PC-3 (cell line): ENCODE results near the gene TENM4. TPM values are rescaled to one million over a fixed set of nuclear protein-coding genes. Genes with fewer than 3 reads are reported as not detected.

Source experiments
- ATAC-seq: fragments of 200-7000 bp; cut with Tn5 transposase; 2 replicates; pipeline ENCODE4 v1.9.1; 2020; ENCODE audit warnings: mild to moderate bottlenecking, moderate library complexity
- BruUV-seq: library from RNA; stranded (reverse); fragments of 400-500 nt; replicated peaks from 2 replicates; lab custom pipeline; 2021; lab: Mats Ljungman, UMichigan
- CTCF ChIA-PET: fragments of 300-600 bp; sonication (Branson Sonifier 250); formaldehyde crosslinking; loops from one replicate; lab custom pipeline; 2022; ENCODE audit warnings: antibody characterized with exemption; lab: Charles Lee
- POLR2A ChIA-PET: fragments of 300-600 bp; sonication (Branson Sonifier 250); formaldehyde crosslinking; loops from one replicate; lab custom pipeline; 2022; ENCODE audit warnings: antibody characterized with exemption; ENCODE audit not compliant: unreplicated experiment; lab: Charles Lee
- DNase-seq: peaks from one replicate; pipeline ENCODE4 v3.0.0-alpha.2; 2015
- H2AFZ ChIP-seq: fragments of 300-600 bp; sonication (generic); 2 replicates; pipeline ENCODE4 v1.6.0; 2016; ENCODE audit warnings: antibody characterized with exemption, low read length
- H3F3A ChIP-seq: fragments of 300-600 bp; sonication (generic); one replicate; pipeline ENCODE4 v1.6.0; 2017; ENCODE audit warnings: antibody characterized with exemption, low read length, control low read depth, mild to moderate bottlenecking; ENCODE audit not compliant: unreplicated experiment
- H3K27ac ChIP-seq: fragments of 300-600 bp; sonication (generic); 2 replicates; pipeline ENCODE4 v1.5.1; 2016; ENCODE audit warnings: mild to moderate bottlenecking, low read length
- H3K27me3 ChIP-seq: fragments of 300-600 bp; sonication (generic); 2 replicates; pipeline ENCODE4 v1.6.1; 2016; ENCODE audit warnings: low read length, mixed read lengths
- H3K36me3 ChIP-seq: fragments of 300-600 bp; sonication (generic); 2 replicates; pipeline ENCODE4 v1.6.1; 2016; ENCODE audit warnings: low read depth, mixed run types, low read length, mixed read lengths
- H3K4me1 ChIP-seq: fragments of 300-600 bp; sonication (generic); 2 replicates; pipeline ENCODE4 v1.5.1; 2016; ENCODE audit warnings: low read length; ENCODE audit not compliant: insufficient read depth
- H3K4me2 ChIP-seq: fragments of 300-600 bp; sonication (generic); 2 replicates; pipeline ENCODE4 v1.6.0; 2016; ENCODE audit warnings: low read length
- H3K4me3 ChIP-seq: fragments of 300-600 bp; sonication (generic); 2 replicates; pipeline ENCODE4 v1.5.1; 2016; ENCODE audit warnings: mild to moderate bottlenecking, low read length, mixed read lengths
- H3K79me2 ChIP-seq: fragments of 300-600 bp; sonication (generic); 2 replicates; pipeline ENCODE4 v1.6.1; 2017; ENCODE audit warnings: low read length, mixed read lengths
- H3K9ac ChIP-seq: fragments of 300-600 bp; sonication (generic); 2 replicates; pipeline ENCODE4 v1.6.0; 2016; ENCODE audit warnings: mild to moderate bottlenecking, low read length
- H3K9me2 ChIP-seq: fragments of 300-600 bp; sonication (generic); replicated peaks from 2 replicates; pipeline ENCODE4 v1.6.1; 2016; ENCODE audit warnings: mixed run types, low read length, mixed read lengths
- H3K9me3 ChIP-seq: fragments of 300-600 bp; sonication (generic); 2 replicates; pipeline ENCODE4 v1.6.1; 2016; ENCODE audit warnings: low read length, mixed read lengths
- H4K20me1 ChIP-seq: fragments of 300-600 bp; sonication (generic); 2 replicates; pipeline ENCODE4 v1.6.1; 2016; ENCODE audit warnings: low read length, mixed read lengths
- EZH2 ChIP-seq: fragments of 300-600 bp; sonication (generic); IDR thresholded peaks from one replicate; pipeline ENCODE4 v1.6.1; 2017; ENCODE audit warnings: antibody characterized with exemption, mild to moderate bottlenecking, low read length; ENCODE audit not compliant: unreplicated experiment
- EZH2phosphoT487 ChIP-seq: fragments of 300-600 bp; sonication (generic); IDR thresholded peaks from 2 replicates; pipeline ENCODE4 v1.6.1; 2018; ENCODE audit warnings: mild to moderate bottlenecking, antibody characterized with exemption, low read length, borderline replicate concordance
- intact Hi-C: fragments of 100-400 bp; cut with micrococcal nuclease; formaldehyde crosslinking; loops from 2 replicates; pipeline ENCODE4 v1.9.0; 2023
- total RNA-seq: library from RNA; depleted of rRNA; stranded (reverse); fragments of >200 nt; gene quantifications from 2 replicates; pipeline ENCODE4 v1.2.3, GENCODE V29; 2014
- TF ChIP-seq, protein P1 (sequence below): fragments of 300-600 bp; sonication (generic); conservative IDR thresholded peaks from 2 replicates; pipeline ENCODE4 v1.5.1; 2017; ENCODE audit warnings: antibody characterized with exemption, low read depth, mild to moderate bottlenecking, low read length

Gene TENM4
- total RNA-seq, 1 experiment from 2014 or later = 19.7 TPM

DNA sequence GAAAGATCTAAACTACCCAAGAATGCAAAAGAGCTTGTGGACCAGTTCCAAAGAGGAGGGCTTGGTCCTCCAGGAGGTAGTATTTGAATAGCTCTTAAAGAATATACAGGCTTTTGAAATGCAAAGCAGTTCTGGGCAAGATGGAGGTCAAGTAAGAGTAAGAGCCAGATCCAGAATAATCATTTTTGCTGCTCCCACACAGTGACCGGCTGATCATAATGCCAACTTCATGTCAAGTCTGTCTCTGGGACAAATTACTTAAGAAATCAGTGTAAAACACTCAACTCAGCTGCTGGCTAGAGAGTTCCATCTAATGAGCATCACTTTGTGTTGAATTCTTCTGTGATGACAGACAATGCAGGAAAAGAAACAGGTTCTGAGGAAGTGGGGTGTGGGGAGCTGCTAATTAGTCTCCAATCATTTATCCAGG lies 615.2 kb downstream of the TENM4 start:
- H3K4me3 ChIP-seq = no peak overlapping the region
- H3K27me3 ChIP-seq = no peaks in the 10 kb centered on the region
- intact Hi-C loops = no loop called here
- no peaks in the 10 kb centered on the region for H4K20me1 ChIP-seq
- H3K79me2 ChIP-seq = no peaks in the 10 kb centered on the region
- no peak overlapping the region for H2AFZ ChIP-seq
- ATAC-seq (no peak), DNase-seq (no peak)
- no peak overlapping the region for H3K9ac ChIP-seq
- H3K4me1 ChIP-seq = peaks cover 27% of the 10 kb centered on the region
- no peaks in the 10 kb centered on the region for H3K9me3 ChIP-seq
- BruUV-seq = no TSS peak
- H3K4me2 ChIP-seq = no peak overlapping the region
- POLR2A ChIA-PET = no interaction called here
- no peaks in the 10 kb centered on the region for H3K9me2 ChIP-seq
- CTCF ChIA-PET = interaction anchor here (0.6 kb wide), 1 partner anchor 109 kb away, joined by 4 read pairs; no protein-coding TSS in a partner anchor
- H3K27ac ChIP-seq = no peak overlapping the region
- TF ChIP-seq EZH2 = no peak
- no peak for TF ChIP-seq EZH2phosphoT487
- peaks cover 14% of the 10 kb centered on the region for H3F3A ChIP-seq
- no peaks in the 10 kb centered on the region for H3K36me3 ChIP-seq

DNA sequence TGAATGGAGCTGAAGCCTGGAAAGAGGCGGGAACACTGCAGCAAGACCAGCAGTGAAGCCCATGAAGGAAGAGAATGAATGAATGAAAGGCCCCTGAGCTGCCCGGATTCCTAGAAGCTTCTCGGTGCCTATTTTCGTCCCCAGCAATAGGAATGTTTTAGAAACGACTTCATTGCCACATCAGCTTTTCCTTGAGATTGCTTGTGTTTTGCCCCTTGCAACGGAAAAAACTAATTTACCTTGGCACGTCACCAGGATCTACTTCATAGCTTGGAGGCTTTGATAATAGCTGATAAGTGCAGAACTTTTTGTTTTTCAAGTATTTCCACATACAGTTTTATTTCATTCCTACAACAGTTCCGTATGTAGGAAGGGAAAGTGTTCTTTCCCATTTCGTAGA lies 617.2 kb downstream of the TENM4 start:
- Histone ChIP-seq H3K9ac (no peak overlapping the region), H3K9me3 (no peaks in the 10 kb centered on the region), H4K20me1 (no peaks in the 10 kb centered on the region), H3K36me3 (no peaks in the 10 kb centered on the region), H3K4me2 (no peak overlapping the region), H2AFZ (no peak overlapping the region), H3F3A (peaks cover 14% of the 10 kb centered on the region), H3K79me2 (no peaks in the 10 kb centered on the region), H3K27me3 (no peaks in the 10 kb centered on the region), H3K4me1 (peaks cover 29% of the 10 kb centered on the region), H3K4me3 (no peak overlapping the region), H3K9me2 (no peaks in the 10 kb centered on the region), H3K27ac (peak overlapping the region; percentile 93)
- no peak for ATAC-seq
- no peak for DNase-seq
- ChIA-PET CTCF (no interaction called here), POLR2A (no interaction called here)
- no TSS peak for BruUV-seq
- intact Hi-C loops = no loop called here
- TF ChIP-seq EZH2phosphoT487 = no peak
- TF ChIP-seq EZH2 = no peak

- intact Hi-C loops = loop anchor here (1.0 kb wide), 1 partner anchor 138 kb away; no protein-coding TSS in a partner anchor
- Histone ChIP-seq H3K79me2 (no peaks in the 10 kb centered on the region), H3K9me3 (no peaks in the 10 kb centered on the region), H4K20me1 (no peaks in the 10 kb centered on the region), H3K36me3 (no peaks in the 10 kb centered on the region), H3F3A (peaks cover 14% of the 10 kb centered on the region), H3K4me3 (no peak overlapping the region), H2AFZ (no peak overlapping the region), H3K9me2 (no peaks in the 10 kb centered on the region), H3K27me3 (no peaks in the 10 kb centered on the region), H3K27ac (peak overlapping the region; percentile 93), H3K4me1 (peaks cover 29% of the 10 kb centered on the region), H3K9ac (peak overlapping the region; percentile 69), H3K4me2 (no peak overlapping the region)
- DNase-seq = no peak
- ATAC-seq = no peak
- TF ChIP-seq EZH2 = no peak
- TF ChIP-seq, protein P1, sequence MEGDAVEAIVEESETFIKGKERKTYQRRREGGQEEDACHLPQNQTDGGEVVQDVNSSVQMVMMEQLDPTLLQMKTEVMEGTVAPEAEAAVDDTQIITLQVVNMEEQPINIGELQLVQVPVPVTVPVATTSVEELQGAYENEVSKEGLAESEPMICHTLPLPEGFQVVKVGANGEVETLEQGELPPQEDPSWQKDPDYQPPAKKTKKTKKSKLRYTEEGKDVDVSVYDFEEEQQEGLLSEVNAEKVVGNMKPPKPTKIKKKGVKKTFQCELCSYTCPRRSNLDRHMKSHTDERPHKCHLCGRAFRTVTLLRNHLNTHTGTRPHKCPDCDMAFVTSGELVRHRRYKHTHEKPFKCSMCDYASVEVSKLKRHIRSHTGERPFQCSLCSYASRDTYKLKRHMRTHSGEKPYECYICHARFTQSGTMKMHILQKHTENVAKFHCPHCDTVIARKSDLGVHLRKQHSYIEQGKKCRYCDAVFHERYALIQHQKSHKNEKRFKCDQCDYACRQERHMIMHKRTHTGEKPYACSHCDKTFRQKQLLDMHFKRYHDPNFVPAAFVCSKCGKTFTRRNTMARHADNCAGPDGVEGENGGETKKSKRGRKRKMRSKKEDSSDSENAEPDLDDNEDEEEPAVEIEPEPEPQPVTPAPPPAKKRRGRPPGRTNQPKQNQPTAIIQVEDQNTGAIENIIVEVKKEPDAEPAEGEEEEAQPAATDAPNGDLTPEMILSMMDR = no peak
- no peak for TF ChIP-seq EZH2phosphoT487
- BruUV-seq = no TSS peak
- ChIA-PET POLR2A (no interaction called here), CTCF (no interaction called here)
These were observed 617.9 kb downstream of the TENM4 start for GRCh38 chr11:78822931-78823423.
